Lower leg skin (tissue), 4 donors: ENCODE measurements around the gene PHACTR4. TPM values are rescaled to one million over a fixed set of nuclear protein-coding genes. Genes with fewer than 3 reads are reported as not detected.

Experiments
- DNase-seq, 2 donors: peaks; one replicate each; pipeline ENCODE4 v3.0.0-alpha.2; 2019; ENCODE audit warnings: low spot score in 2 of 2
- H3K4me3 ChIP-seq: fragments of 200-600 bp; sonication (generic); 2 replicates; pipeline ENCODE4 v1.5.1; 2017; ENCODE audit warnings: mild to moderate bottlenecking, low read depth; ENCODE audit not compliant: poor library complexity, severe bottlenecking
- POLR2A ChIP-seq, 2 donors: fragments of 450-650 bp; IDR thresholded peaks; one replicate each; pipeline ENCODE4 v1.6.1; 2016 to 2017; ENCODE audit warnings: antibody characterized with exemption in 2 of 2, mild to moderate bottlenecking in 1 of 2, moderate library complexity in 1 of 2
- WGBS, 2 donors: methylation state at CpG; one replicate each; pipeline ENCODE4 v1.1.5; 2018; 5-methylcytosine and 5-hydroxymethylcytosine counted together
- intact Hi-C: fragments of 100-400 bp; cut with DNase I; formaldehyde crosslinking; loops from one replicate; pipeline ENCODE4 v1.15.0; 2023; ENCODE audit warnings: low total_unique reads
- total RNA-seq, 4 donors: library from RNA; depleted of rRNA; stranded (reverse); fragments of >200 nt; gene quantifications; one replicate each; pipeline ENCODE4 v1.1.0, GENCODE V29; 2016
- TF ChIP-seq, protein P1 (sequence below), 3 donors: fragments of 450-650 bp; IDR thresholded peaks; one replicate each; pipeline ENCODE4 v1.5.1; 2016; ENCODE audit warnings: antibody characterized with exemption in 3 of 3, mild to moderate bottlenecking in 3 of 3, moderate library complexity in 2 of 3

Gene PHACTR4
- total RNA-seq, 4 donors from 2014 or later: 32.8 to 54.1 (median 51.2) TPM

DNA sequence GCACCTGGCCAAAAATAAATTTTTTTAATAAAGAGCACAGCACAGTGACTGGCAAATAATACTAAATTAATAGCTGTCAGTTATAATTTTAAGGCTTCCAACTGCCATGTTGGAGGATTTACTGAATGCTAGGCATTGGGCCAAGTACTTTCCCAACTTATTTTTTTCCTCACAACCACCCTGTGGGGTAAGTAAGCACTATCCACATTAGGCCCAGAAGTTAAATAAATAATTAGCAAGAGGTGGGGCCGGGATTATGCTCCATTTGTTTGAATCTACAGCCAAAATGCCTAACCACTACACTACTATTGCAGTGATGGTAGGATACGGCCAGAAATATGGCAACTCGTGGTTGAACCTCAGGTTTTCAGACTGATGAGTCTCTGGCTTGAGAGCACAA, 178.8 kb downstream of the PHACTR4 start:
- WGBS, 2 donors: 47 to 60% methylated on average over 3 of the region's 3 CpGs
- intact Hi-C loops: no loop called here
- no peak for DNase-seq
- no peak for TF ChIP-seq POLR2A (IDR thresholded peaks at IDR 0.05)
- TF ChIP-seq, protein P1, sequence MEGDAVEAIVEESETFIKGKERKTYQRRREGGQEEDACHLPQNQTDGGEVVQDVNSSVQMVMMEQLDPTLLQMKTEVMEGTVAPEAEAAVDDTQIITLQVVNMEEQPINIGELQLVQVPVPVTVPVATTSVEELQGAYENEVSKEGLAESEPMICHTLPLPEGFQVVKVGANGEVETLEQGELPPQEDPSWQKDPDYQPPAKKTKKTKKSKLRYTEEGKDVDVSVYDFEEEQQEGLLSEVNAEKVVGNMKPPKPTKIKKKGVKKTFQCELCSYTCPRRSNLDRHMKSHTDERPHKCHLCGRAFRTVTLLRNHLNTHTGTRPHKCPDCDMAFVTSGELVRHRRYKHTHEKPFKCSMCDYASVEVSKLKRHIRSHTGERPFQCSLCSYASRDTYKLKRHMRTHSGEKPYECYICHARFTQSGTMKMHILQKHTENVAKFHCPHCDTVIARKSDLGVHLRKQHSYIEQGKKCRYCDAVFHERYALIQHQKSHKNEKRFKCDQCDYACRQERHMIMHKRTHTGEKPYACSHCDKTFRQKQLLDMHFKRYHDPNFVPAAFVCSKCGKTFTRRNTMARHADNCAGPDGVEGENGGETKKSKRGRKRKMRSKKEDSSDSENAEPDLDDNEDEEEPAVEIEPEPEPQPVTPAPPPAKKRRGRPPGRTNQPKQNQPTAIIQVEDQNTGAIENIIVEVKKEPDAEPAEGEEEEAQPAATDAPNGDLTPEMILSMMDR (IDR thresholded peaks at IDR 0.05): no peak
- no peak overlapping the region for H3K4me3 ChIP-seq

Other genes with a start within 250 kb of the PHACTR4 start
- gene PTAFR, start 193.1 kb upstream of the PHACTR4 start, total RNA-seq: 10 to 100 TPM in 1 of 4 donors, 1 to 10 TPM in 3; 2.7 to 10.2 (median 6.8) TPM
- 10 to 100 TPM; 33.5 to 40.4 (median 35.3) TPM for gene DNAJC8, start 136.7 kb upstream of the PHACTR4 start, total RNA-seq
- 100 to 1,000 TPM; 125 to 326 (median 247) TPM for gene ATP5IF1, start 133.6 kb upstream of the PHACTR4 start, total RNA-seq
- 10 to 100 TPM in 2 of 4 donors, 1 to 10 TPM in 2; 8.2 to 13.6 (median 11.1) TPM for gene SESN2, start 110.2 kb upstream of the PHACTR4 start, total RNA-seq
- 10 to 100 TPM; 12.2 to 23.3 (median 19.2) TPM for gene MED18, start 40.7 kb upstream of the PHACTR4 start, total RNA-seq
- 10 to 100 TPM; 14.7 to 18.3 (median 15.2) TPM for gene RCC1, start 136.3 kb downstream of the PHACTR4 start, total RNA-seq
- gene TRNAU1AP, start 183.3 kb downstream of the PHACTR4 start, total RNA-seq: 10 to 100 TPM; 11.8 to 24.9 (median 19.3) TPM
- gene RAB42, start 222.5 kb downstream of the PHACTR4 start, total RNA-seq: 1 to 10 TPM in 1 of 4 donors, not detected in 3; 1.0 TPM